ENCODE data around the gene PCDHB7.
"Not testable (repeated sequence)": the region's sequence is repeated elsewhere in the genome, so short reads cannot be mapped to it uniquely, and the experiment has no call there.

The PCDHB7 gene

GRCh38 chr5:141180313-141180712, 7.9 kb downstream of the PCDHB7 start:
- no peak for DNase-seq (ENCODE audit: low read depth, low spot score)

DNA sequence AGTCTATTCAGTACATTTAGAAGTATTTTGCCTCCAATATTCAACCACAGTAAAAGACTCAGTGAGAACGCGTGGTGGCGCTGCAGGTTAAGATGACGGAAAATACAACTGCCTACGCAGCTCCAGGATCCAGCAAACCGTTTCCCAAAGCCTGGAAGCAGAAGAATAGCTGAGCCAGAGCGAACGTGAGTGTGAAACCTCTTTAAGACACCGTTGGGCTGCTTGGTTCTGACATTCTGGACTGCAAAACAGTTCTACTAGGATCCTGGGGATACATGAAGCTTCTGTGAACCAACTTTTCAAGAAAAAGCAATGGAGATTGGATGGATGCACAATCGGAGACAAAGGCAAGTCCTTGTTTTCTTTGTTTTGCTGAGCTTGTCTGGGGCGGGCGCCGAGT, 9.8 kb downstream of the PCDHB7 start, which contains the start of gene PCDHB16:
PCDHB16 (plus strand) TSS at position 140 of the 400 bp plus-strand sequence; CDS start at position 313, 173 bp downstream.
- peak; percentile 52 for DNase-seq (ENCODE audit: low read depth, low spot score)

- DNase-seq (ENCODE audit: low read depth, low spot score): not testable (repeated sequence)
Observed at GRCh38 chr5:141184117-141184855, 11.8 kb downstream of the PCDHB7 start.

GRCh38 chr5:141186897-141187512, 14.6 kb downstream of the PCDHB7 start, which contains the start of gene PCDHB9:
PCDHB9 (plus strand) TSS chr5:141187161; CDS start chr5:141187319, 158 bp downstream.
- no peak for DNase-seq (ENCODE audit: low read depth, low spot score)

GRCh38 chr5:141188682-141189081, 16.2 kb downstream of the PCDHB7 start:
- DNase-seq (ENCODE audit: low read depth, low spot score): not testable (repeated sequence)

DNA sequence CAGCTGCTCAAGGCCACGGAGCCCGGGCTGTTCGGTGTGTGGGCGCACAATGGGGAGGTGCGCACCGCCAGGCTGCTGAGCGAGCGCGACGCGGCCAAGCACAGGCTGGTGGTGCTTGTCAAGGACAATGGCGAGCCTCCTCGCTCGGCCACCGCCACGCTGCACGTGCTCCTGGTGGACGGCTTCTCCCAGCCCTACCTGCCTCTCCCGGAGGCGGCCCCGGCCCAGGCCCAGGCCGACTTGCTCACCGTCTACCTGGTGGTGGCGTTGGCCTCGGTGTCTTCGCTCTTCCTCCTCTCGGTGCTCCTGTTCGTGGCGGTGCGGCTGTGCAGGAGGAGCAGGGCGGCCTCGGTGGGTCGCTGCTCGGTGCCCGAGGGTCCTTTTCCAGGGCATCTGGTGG, 16.7 kb downstream of the PCDHB7 start:
- not testable (repeated sequence) for DNase-seq (ENCODE audit: low read depth, low spot score)

DNA sequence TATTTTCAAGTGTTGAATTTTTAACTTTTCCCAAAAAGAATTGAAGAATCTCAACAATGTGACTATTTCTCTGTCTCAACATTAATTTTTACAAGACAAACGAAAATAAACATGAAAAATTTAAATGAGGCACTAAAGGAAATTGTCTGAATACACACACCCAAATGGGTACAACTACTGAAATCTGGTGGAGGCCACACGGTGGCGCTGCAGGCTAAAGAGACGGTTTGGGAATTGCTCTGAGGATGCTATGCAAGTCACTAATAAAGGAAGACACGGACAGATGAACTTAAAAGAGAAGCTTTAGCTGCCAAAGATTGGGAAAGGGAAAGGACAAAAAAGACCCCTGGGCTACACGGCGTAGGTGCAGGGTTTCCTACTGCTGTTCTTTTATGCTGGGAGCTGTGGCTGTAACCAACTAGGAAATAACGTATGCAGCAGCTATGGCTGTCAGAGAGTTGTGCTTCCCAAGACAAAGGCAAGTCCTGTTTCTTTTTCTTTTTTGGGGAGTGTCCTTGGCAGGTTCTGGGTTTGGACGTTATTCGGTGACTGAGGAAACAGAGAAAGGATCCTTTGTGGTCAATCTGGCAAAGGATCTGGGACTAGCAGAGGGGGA, 19.8 kb downstream of the PCDHB7 start, which contains the start of gene PCDHB10:
PCDHB10 (plus strand) TSS at position 244 of the 616 bp plus-strand sequence; CDS start at position 444, 200 bp downstream.
- no peak for DNase-seq (ENCODE audit: low read depth, low spot score)

DNA sequence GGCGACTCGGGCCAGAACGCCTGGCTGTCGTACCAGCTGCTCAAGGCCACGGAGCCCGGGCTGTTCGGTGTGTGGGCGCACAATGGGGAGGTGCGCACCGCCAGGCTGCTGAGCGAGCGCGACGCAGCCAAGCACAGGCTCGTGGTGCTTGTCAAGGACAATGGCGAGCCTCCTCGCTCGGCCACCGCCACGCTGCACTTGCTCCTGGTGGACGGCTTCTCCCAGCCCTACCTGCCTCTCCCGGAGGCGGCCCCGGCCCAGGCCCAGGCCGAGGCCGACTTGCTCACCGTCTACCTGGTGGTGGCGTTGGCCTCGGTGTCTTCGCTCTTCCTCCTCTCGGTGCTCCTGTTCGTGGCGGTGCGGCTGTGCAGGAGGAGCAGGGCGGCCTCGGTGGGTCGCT, 21.9 kb downstream of the PCDHB7 start:
- not testable (repeated sequence) for DNase-seq (ENCODE audit: low read depth, low spot score)

DNA sequence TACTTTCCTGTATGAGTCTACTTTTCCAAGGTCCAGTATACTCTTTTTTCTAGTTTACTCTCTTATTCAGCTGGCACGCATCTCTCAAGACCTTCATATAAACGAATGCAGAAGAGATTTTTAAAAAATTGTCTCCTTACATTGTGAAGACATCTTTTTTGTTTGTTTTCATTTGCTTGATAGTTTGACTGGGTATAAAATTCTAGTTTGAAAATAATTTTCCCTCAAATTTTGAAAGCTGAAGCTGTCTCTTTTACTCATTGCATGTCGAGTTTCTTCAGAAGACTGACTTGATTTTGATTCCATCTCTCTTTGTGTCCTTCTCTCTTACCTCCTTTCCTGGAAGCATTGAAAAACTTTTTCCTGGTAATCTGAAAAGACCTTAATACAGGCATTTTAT, 23.9 kb downstream of the PCDHB7 start:
- no peak for DNase-seq (ENCODE audit: low read depth, low spot score)

- no peak for DNase-seq (ENCODE audit: low read depth, low spot score)
Observed at GRCh38 chr5:141199359-141200235, 27.2 kb downstream of the PCDHB7 start, which contains the start of gene PCDHB11. PCDHB11 (plus strand) TSS chr5:141199627; CDS start chr5:141199775, 148 bp downstream.

GRCh38 chr5:141201126-141201525, 28.7 kb downstream of the PCDHB7 start:
- DNase-seq (ENCODE audit: low read depth, low spot score): not testable (repeated sequence)

- not testable (repeated sequence) for DNase-seq (ENCODE audit: low read depth, low spot score)
Observed at GRCh38 chr5:141201646-141202045, 29.2 kb downstream of the PCDHB7 start.

DNA sequence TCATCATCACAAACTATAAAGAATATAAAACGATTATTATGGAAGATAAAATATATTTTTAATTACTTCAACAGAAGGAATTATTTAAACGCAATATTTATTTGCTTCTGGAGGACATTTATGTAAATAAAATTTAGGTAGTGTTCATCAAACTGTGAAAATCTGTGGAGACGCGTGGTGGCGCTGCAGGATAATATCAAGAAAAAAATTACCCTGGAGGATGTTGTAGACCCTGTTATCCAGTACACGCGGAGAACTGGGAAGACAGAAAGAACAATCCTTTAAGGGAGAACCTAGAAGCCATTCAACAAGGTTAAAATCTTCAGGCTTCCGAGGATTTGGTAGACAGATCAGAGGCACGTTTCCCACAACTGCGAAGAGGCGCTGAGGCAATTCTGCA, 36.0 kb downstream of the PCDHB7 start, which contains the start of gene PCDHB12:
PCDHB12 (plus strand) TSS at position 242 of the 400 bp plus-strand sequence. CDS start 189 bp downstream, outside the sequence.
- DNase-seq (ENCODE audit: low read depth, low spot score): no peak

DNA sequence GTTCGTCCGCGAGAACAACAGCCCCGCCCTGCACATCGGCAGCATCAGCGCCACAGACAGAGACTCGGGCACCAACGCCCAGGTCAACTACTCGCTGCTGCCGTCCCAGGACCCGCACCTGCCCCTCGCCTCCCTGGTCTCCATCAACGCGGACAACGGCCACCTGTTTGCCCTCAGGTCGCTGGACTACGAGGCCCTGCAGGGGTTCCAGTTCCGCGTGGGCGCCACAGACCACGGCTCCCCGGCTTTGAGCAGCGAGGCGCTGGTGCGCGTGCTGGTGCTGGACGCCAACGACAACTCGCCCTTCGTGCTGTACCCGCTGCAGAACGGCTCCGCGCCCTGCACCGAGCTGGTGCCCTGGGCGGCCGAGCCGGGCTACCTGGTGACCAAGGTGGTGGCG, 37.8 kb downstream of the PCDHB7 start:
- not testable (repeated sequence) for DNase-seq (ENCODE audit: low read depth, low spot score)

GRCh38 chr5:141210849-141211248, 38.4 kb downstream of the PCDHB7 start:
- not testable (repeated sequence) for DNase-seq (ENCODE audit: low read depth, low spot score)

DNA sequence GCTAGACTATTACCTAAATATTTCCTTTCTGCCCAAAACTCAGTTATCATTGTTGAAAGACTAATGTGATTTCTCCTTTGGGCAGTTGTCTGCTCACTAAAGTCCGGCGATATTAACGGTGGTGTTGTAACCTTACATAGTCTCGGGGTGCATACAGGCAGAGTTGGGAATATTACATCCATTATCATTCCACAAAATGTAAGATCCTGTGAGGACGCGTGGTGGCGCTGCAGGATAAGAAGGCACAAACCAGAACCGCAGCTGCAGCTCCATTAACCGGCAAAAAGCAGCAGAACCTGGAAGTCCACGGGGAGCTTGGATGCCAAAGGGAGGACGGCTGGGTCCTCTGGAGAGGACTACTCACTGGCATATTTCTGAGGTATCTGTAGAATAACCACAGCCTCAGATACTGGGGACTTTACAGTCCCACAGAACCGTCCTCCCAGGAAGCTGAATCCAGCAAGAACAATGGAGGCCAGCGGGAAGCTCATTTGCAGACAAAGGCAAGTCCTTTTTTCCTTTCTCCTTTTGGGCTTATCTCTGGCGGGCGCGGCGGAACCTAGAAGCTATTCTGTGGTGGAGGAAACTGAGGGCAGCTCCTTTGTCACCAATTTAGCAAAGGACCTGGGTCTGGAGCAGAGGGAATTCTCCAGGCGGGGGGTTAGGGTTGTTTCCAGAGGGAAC, 41.4 kb downstream of the PCDHB7 start, which contains the start of gene PCDHB13:
PCDHB13 (plus strand) TSS at position 264 of the 684 bp plus-strand sequence; CDS start at position 469, 205 bp downstream.
- not testable (repeated sequence) for DNase-seq (ENCODE audit: low read depth, low spot score)

DNA sequence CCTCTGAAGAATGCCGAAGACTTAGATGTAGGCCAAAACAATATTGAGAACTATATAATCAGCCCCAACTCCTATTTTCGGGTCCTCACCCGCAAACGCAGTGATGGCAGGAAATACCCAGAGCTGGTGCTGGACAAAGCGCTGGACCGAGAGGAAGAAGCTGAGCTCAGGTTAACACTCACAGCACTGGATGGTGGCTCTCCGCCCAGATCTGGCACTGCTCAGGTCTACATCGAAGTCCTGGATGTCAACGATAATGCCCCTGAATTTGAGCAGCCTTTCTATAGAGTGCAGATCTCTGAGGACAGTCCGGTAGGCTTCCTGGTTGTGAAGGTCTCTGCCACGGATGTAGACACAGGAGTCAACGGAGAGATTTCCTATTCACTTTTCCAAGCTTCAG, 42.1 kb downstream of the PCDHB7 start:
- DNase-seq (ENCODE audit: low read depth, low spot score): not testable (repeated sequence)

DNA sequence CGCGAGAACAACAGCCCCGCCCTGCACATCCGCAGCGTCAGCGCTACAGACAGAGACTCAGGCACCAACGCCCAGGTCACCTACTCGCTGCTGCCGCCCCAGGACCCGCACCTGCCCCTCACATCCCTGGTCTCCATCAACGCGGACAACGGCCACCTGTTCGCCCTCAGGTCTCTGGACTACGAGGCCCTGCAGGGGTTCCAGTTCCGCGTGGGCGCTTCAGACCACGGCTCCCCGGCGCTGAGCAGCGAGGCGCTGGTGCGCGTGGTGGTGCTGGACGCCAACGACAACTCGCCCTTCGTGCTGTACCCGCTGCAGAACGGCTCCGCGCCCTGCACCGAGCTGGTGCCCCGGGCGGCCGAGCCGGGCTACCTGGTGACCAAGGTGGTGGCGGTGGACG, 43.1 kb downstream of the PCDHB7 start:
- not testable (repeated sequence) for DNase-seq (ENCODE audit: low read depth, low spot score)

GRCh38 chr5:141216035-141216434, 43.6 kb downstream of the PCDHB7 start:
- DNase-seq (ENCODE audit: low read depth, low spot score): not testable (repeated sequence)

DNA sequence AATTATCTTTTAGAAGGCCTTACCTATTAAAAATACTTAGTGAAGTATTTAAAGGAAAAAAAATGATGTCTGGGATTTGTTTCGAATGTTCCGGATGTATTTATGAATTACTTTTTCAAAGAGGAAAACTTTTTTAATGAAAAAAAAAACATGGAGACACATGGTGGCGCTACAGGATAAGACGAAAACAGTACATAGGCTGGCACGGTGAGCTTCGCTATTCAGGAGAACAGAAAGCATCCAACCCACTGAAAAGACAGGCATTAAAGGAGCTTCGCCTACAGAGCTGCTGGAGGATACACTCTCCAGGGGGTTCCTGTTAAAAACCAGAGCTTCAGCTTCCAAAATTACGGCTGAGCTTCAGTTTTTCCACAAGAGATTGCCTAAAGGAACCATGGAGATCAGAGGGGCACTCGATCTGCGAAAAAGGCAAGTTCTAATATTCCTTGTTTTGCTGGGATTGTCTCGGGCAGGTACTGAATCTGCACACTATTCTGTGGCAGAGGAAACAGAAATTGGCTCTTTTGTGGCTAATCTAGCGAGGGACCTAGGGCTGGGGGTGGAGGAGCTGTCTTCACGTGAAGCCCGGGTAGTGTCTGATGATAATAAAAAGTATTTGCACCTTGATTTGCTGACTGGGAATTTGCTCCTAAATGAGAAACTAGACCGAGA, 50.8 kb downstream of the PCDHB7 start, which contains the start of gene PCDHB14:
PCDHB14 (plus strand) TSS at position 232 of the 672 bp plus-strand sequence; CDS start at position 395, 163 bp downstream.
- DNase-seq (ENCODE audit: low read depth, low spot score): peak; percentile 77

All from iPS DF 19.7 (cell line).